Gastroesophageal sphincter (tissue), 2 donors: Measurements from ENCODE around the gene NAA80.

ENCODE experiments used
- POLR2A ChIP-seq, 2 donors: fragments of 450-650 bp; IDR thresholded peaks; one replicate each; pipeline ENCODE4 v1.6.1; 2017; ENCODE audit warnings: antibody characterized with exemption in 2 of 2, mild to moderate bottlenecking in 2 of 2, moderate library complexity in 1 of 2
- POLR2AphosphoS5 ChIP-seq: sonication (generic); formaldehyde crosslinking; IDR thresholded peaks from one replicate; pipeline ENCODE4 v1.6.1; 2017; ENCODE audit warnings: antibody characterized with exemption

- no peak for TF ChIP-seq POLR2AphosphoS5
- TF ChIP-seq POLR2A (IDR thresholded peaks at IDR 0.05), result no peak
Measured at GRCh38 chr3:50256978-50257890, 42.0 kb downstream of the NAA80 start.
